PC-3 (cell line): ENCODE measurements around the gene KLHDC3.

Experiments used
- EZH2phosphoT487 ChIP-seq: fragments of 300-600 bp; sonication (generic); IDR thresholded peaks from 2 replicates; pipeline ENCODE4 v1.6.1; 2018; ENCODE audit warnings: mild to moderate bottlenecking, antibody characterized with exemption, low read length, borderline replicate concordance
- TF ChIP-seq, protein P1 (sequence below): fragments of 300-600 bp; sonication (generic); conservative IDR thresholded peaks from 2 replicates; pipeline ENCODE4 v1.5.1; 2017; ENCODE audit warnings: antibody characterized with exemption, low read depth, mild to moderate bottlenecking, low read length

DNA sequence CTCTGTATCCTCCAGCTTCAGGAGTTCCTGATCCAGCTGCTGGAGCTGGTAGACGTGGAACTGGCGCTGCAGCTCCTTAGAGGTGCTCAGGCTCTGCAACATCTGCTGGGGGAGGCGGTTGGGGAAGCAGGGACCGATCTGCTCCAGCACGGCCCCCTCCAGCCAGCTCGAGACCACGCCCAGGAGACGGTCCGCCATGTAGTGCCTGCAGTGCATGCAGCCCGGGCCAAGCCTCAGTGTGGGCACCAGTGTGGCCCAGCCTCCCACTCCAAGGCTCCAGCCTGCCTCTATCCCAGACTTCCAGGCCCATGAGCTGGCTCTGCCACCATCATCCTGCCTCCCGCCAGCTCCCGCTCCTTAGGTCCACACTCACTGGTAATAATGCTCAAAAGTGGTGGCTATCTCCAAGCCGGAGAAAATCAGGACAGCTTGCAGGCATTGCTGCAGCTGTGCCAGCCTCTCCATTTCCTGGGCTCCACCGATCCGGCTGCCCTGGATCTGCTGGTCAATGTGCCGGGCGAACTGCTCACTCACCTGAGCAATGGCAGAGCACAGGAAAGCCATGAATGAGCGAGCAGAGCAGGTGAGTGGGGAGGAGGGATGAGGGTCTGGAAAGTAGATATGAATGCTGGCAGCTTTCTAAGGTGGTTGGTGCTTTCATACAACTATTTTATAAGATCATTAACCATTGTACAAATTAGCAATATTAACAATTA lies 26.7 kb downstream of the KLHDC3 start:
- TF ChIP-seq, protein P1, sequence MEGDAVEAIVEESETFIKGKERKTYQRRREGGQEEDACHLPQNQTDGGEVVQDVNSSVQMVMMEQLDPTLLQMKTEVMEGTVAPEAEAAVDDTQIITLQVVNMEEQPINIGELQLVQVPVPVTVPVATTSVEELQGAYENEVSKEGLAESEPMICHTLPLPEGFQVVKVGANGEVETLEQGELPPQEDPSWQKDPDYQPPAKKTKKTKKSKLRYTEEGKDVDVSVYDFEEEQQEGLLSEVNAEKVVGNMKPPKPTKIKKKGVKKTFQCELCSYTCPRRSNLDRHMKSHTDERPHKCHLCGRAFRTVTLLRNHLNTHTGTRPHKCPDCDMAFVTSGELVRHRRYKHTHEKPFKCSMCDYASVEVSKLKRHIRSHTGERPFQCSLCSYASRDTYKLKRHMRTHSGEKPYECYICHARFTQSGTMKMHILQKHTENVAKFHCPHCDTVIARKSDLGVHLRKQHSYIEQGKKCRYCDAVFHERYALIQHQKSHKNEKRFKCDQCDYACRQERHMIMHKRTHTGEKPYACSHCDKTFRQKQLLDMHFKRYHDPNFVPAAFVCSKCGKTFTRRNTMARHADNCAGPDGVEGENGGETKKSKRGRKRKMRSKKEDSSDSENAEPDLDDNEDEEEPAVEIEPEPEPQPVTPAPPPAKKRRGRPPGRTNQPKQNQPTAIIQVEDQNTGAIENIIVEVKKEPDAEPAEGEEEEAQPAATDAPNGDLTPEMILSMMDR, result no peak
- no peak for TF ChIP-seq EZH2phosphoT487
